HEK293 (cell line): Measurements from ENCODE around the gene SARNP.

Experiments
- EGR2 ChIP-seq: fragments of 450-650 bp; formaldehyde crosslinking; IDR thresholded peaks from 2 replicates; pipeline ENCODE4 v1.5.1; 2016; ENCODE audit warnings: low read depth, missing biosample characterization, missing genetic modification characterization
- GLIS1 ChIP-seq: fragments of 450-650 bp; formaldehyde crosslinking; IDR thresholded peaks from 2 replicates; pipeline ENCODE4 v1.5.1; 2016; ENCODE audit warnings: missing biosample characterization, missing genetic modification characterization
- KLF9 ChIP-seq: fragments of 450-650 bp; formaldehyde crosslinking; IDR thresholded peaks from 2 replicates; pipeline ENCODE4 v1.5.1; 2016; ENCODE audit warnings: missing biosample characterization, missing genetic modification characterization, low read depth
- SP2 ChIP-seq: fragments of 450-650 bp; formaldehyde crosslinking; IDR thresholded peaks from 2 replicates; pipeline ENCODE4 v1.5.1; 2016; ENCODE audit warnings: missing biosample characterization, missing genetic modification characterization
- ZBTB48 ChIP-seq: fragments of 450-650 bp; formaldehyde crosslinking; IDR thresholded peaks from 2 replicates; pipeline ENCODE4 v1.5.1; 2016; ENCODE audit warnings: missing biosample characterization, missing genetic modification characterization
- ZFHX2 ChIP-seq: fragments of 450-650 bp; formaldehyde crosslinking; conservative IDR thresholded peaks from 2 replicates; pipeline ENCODE4 v1.5.1; 2016; ENCODE audit warnings: missing biosample characterization, missing genetic modification characterization
- ZNF146 ChIP-seq: fragments of 450-650 bp; formaldehyde crosslinking; IDR thresholded peaks from 2 replicates; pipeline ENCODE4 v1.5.1; 2016; ENCODE audit warnings: missing biosample characterization, missing genetic modification characterization
- ZNF341 ChIP-seq: fragments of 450-650 bp; formaldehyde crosslinking; IDR thresholded peaks from 2 replicates; pipeline ENCODE4; 2016; ENCODE audit warnings: low read depth, missing biosample characterization, missing genetic modification characterization
- ZNF544 ChIP-seq: fragments of 450-650 bp; formaldehyde crosslinking; IDR thresholded peaks from 2 replicates; pipeline ENCODE4 v1.5.0; 2017; ENCODE audit warnings: missing biosample characterization, missing genetic modification characterization
- ZNF660 ChIP-seq: fragments of 450-650 bp; IDR thresholded peaks from 2 replicates; pipeline ENCODE4 v1.5.1; 2018; ENCODE audit warnings: missing biosample characterization, mild to moderate bottlenecking, missing genetic modification characterization
- TF ChIP-seq, protein P1 (sequence below): fragments of 450-650 bp; formaldehyde crosslinking; conservative IDR thresholded peaks from 2 replicates; pipeline ENCODE4 v1.5.1; 2016; ENCODE audit warnings: low read depth, missing biosample characterization, missing genetic modification characterization

SARNP gene

GRCh38 chr12:55707841-55708694, 109.5 kb downstream of the SARNP start, which contains the start of gene ITGA7 (continued):
- TF ChIP-seq, protein P1, sequence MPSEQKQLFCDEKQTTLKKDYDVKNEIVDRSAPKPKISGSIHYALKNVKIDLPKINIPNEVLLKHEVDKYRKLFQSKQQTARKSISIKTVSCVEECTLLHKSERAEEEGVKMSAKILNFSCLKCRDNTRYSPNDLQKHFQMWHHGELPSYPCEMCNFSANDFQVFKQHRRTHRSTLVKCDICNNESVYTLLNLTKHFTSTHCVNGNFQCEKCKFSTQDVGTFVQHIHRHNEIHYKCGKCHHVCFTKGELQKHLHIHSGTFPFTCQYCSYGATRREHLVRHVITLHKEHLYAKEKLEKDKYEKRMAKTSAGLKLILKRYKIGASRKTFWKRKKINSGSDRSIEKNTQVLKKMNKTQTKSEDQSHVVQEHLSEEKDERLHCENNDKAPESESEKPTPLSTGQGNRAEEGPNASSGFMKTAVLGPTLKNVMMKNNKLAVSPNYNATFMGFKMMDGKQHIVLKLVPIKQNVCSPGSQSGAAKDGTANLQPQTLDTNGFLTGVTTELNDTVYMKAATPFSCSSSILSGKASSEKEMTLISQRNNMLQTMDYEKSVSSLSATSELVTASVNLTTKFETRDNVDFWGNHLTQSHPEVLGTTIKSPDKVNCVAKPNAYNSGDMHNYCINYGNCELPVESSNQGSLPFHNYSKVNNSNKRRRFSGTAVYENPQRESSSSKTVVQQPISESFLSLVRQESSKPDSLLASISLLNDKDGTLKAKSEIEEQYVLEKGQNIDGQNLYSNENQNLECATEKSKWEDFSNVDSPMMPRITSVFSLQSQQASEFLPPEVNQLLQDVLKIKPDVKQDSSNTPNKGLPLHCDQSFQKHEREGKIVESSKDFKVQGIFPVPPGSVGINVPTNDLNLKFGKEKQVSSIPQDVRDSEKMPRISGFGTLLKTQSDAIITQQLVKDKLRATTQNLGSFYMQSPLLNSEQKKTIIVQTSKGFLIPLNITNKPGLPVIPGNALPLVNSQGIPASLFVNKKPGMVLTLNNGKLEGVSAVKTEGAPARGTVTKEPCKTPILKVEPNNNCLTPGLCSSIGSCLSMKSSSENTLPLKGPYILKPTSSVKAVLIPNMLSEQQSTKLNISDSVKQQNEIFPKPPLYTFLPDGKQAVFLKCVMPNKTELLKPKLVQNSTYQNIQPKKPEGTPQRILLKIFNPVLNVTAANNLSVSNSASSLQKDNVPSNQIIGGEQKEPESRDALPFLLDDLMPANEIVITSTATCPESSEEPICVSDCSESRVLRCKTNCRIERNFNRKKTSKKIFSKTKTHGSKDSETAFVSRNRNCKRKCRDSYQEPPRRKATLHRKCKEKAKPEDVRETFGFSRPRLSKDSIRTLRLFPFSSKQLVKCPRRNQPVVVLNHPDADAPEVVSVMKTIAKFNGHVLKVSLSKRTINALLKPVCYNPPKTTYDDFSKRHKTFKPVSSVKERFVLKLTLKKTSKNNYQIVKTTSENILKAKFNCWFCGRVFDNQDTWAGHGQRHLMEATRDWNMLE (tag by site-specific recombination) = no peak
- TF ChIP-seq ZNF341 (tag by site-specific recombination) (peak; percentile 84), SP2 (tag by site-specific recombination) (peak; percentile 80), KLF9 (tag by site-specific recombination) (peak; percentile 91), ZNF660 (tag by site-specific recombination) (no peak), ZNF544 (tag by site-specific recombination) (no peak), ZFHX2 (tag by site-specific recombination) (peak; percentile 34), ZNF146 (tag by site-specific recombination) (no peak), ZBTB48 (peak; percentile 49; the same call in 1 of the 2 replicates), GLIS1 (tag by site-specific recombination) (peak; percentile 51), EGR2 (tag by site-specific recombination) (peak; percentile 38; the same call in 1 of the 2 replicates)
